ENCODE measurements around the gene MACROD2.

- TF ChIP-seq, protein P1, sequence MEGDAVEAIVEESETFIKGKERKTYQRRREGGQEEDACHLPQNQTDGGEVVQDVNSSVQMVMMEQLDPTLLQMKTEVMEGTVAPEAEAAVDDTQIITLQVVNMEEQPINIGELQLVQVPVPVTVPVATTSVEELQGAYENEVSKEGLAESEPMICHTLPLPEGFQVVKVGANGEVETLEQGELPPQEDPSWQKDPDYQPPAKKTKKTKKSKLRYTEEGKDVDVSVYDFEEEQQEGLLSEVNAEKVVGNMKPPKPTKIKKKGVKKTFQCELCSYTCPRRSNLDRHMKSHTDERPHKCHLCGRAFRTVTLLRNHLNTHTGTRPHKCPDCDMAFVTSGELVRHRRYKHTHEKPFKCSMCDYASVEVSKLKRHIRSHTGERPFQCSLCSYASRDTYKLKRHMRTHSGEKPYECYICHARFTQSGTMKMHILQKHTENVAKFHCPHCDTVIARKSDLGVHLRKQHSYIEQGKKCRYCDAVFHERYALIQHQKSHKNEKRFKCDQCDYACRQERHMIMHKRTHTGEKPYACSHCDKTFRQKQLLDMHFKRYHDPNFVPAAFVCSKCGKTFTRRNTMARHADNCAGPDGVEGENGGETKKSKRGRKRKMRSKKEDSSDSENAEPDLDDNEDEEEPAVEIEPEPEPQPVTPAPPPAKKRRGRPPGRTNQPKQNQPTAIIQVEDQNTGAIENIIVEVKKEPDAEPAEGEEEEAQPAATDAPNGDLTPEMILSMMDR (conservative IDR thresholded peaks at IDR 0.05; ENCODE audit: low read depth, low read length), result no peak
- TF ChIP-seq EZH2 (IDR thresholded peaks at IDR 0.05; ENCODE audit: borderline replicate concordance, low read depth, low read length, poor library complexity, severe bottlenecking), result no peak
Observed at GRCh38 chr20:15445056-15445840, 1449.9 kb downstream of the MACROD2 start.
